ENCODE measurements around the gene BLM.
"Not testable (repeated sequence)": the region's sequence is repeated elsewhere in the genome, so short reads cannot be mapped to it uniquely, and the experiment has no call there.

BLM gene

GRCh38 chr15:90686435-90687218 is 30.5 kb upstream of the BLM start:
- no peak overlapping the region for H3K14ac ChIP-seq (ENCODE audit: low read length in 2 of 2)
- H2BK12ac ChIP-seq (ENCODE audit: low read length in 2 of 2) = no peak overlapping the region
- no peak overlapping the region for H2BK120ac ChIP-seq (ENCODE audit: low read depth, low read length)
- H4K91ac ChIP-seq (ENCODE audit: low read length) = no peak overlapping the region
- H3K4me1 ChIP-seq (ENCODE audit: control insufficient read depth, insufficient read depth, low read depth, low read length) = no peaks in the 10 kb centered on the region
- H3K23ac ChIP-seq (ENCODE audit: low read length in 2 of 2) = no peak overlapping the region
- WGBS = 81% methylated on average over 3 of the region's 3 CpGs
- no peaks in the 10 kb centered on the region for H3K36me3 ChIP-seq (ENCODE audit: control insufficient read depth in 1 of 2, insufficient read depth in 2 of 2, low read depth in 1 of 2, low read length in 2 of 2)
- H3K4me3 ChIP-seq (ENCODE audit: insufficient read depth in 1 of 2, low read depth in 1 of 2, low read length in 2 of 2) = no peak overlapping the region
- no peak overlapping the region for H3K27ac ChIP-seq (ENCODE audit: low read length, poor library complexity, severe bottlenecking)
- H3K9me3 ChIP-seq (ENCODE audit: control insufficient read depth, low read length) = no peaks in the 10 kb centered on the region
- H2AFZ ChIP-seq (ENCODE audit: low read depth, low read length) = no peak overlapping the region
- H3K27me3 ChIP-seq (ENCODE audit: control insufficient read depth in 1 of 2, insufficient read depth in 1 of 2, low read length in 2 of 2) = peaks cover 0 to 3% of the 10 kb centered on the region in 2 experiments
- H2BK5ac ChIP-seq (ENCODE audit: low read depth, low read length, poor library complexity, severe bottlenecking) = no peak overlapping the region
- no peak overlapping the region for H4K8ac ChIP-seq (ENCODE audit: low read length)
- H2AK5ac ChIP-seq (ENCODE audit: low read length, severe bottlenecking) = no peak overlapping the region
- H3K4ac ChIP-seq (ENCODE audit: low read depth in 1 of 2, low read length in 2 of 2) = no peak overlapping the region
- H2BK15ac ChIP-seq (ENCODE audit: low read depth, poor library complexity, severe bottlenecking) = no peak overlapping the region
- no peak for DNase-seq
- no peak overlapping the region for H3K18ac ChIP-seq (ENCODE audit: low read depth in 1 of 2, low read length in 2 of 2)
- H3K4me2 ChIP-seq (ENCODE audit: low read length, poor library complexity, severe bottlenecking) = no peak overlapping the region
- no peak overlapping the region for H3K9ac ChIP-seq (ENCODE audit: low read length)
- H3K79me1 ChIP-seq (replicated peaks; ENCODE audit: low read length, poor library complexity, severe bottlenecking) = no peaks in the 10 kb centered on the region

- not testable (repeated sequence) for H3K14ac ChIP-seq (ENCODE audit: low read length in 2 of 2); H2BK12ac ChIP-seq (ENCODE audit: low read length in 2 of 2); H3K27ac ChIP-seq (ENCODE audit: low read length, poor library complexity, severe bottlenecking); H3K27me3 ChIP-seq (ENCODE audit: control insufficient read depth in 1 of 2, insufficient read depth in 1 of 2, low read length in 2 of 2); H3K4me1 ChIP-seq (ENCODE audit: control insufficient read depth, insufficient read depth, low read depth, low read length); H2AFZ ChIP-seq (ENCODE audit: low read depth, low read length); H3K9me3 ChIP-seq (ENCODE audit: control insufficient read depth, low read length); H3K36me3 ChIP-seq (ENCODE audit: control insufficient read depth in 1 of 2, insufficient read depth in 2 of 2, low read depth in 1 of 2, low read length in 2 of 2); H3K18ac ChIP-seq (ENCODE audit: low read depth in 1 of 2, low read length in 2 of 2); H3K4me2 ChIP-seq (ENCODE audit: low read length, poor library complexity, severe bottlenecking); H4K8ac ChIP-seq (ENCODE audit: low read length); H3K4me3 ChIP-seq (ENCODE audit: insufficient read depth in 1 of 2, low read depth in 1 of 2, low read length in 2 of 2); H2BK5ac ChIP-seq (ENCODE audit: low read depth, low read length, poor library complexity, severe bottlenecking); H2BK15ac ChIP-seq (ENCODE audit: low read depth, poor library complexity, severe bottlenecking); H3K23ac ChIP-seq (ENCODE audit: low read length in 2 of 2); H3K4ac ChIP-seq (ENCODE audit: low read depth in 1 of 2, low read length in 2 of 2); H2AK5ac ChIP-seq (ENCODE audit: low read length, severe bottlenecking); H4K91ac ChIP-seq (ENCODE audit: low read length); H2BK120ac ChIP-seq (ENCODE audit: low read depth, low read length); H3K79me1 ChIP-seq (replicated peaks; ENCODE audit: low read length, poor library complexity, severe bottlenecking); DNase-seq; H3K9ac ChIP-seq (ENCODE audit: low read length)
- WGBS = 72% methylated on average over 4 of the region's 6 CpGs
These were observed 27.7 kb upstream of the BLM start for GRCh38 chr15:90689326-90689961.

- no peak for DNase-seq
These were observed 26.6 kb upstream of the BLM start for GRCh38 chr15:90690585-90690984.

DNA sequence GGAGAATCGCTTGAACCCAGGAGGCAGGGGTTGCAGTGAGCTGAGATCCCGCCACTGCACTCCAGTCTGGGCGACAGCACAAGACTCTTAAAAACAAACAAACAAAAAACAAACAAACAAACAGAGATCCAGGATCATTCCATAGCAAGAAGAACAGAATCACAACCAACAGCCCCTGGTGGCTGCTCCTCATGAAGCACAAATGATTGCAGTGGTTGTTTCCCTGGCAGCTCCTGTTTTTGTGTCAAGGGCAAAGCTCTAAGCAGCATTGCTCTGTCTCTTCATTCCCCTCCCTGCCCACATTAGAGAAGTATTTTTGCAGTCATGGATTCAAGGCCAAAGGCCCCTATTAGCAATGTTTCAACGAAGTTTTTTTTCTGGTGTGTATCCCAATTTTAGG is 25.8 kb upstream of the BLM start:
- Histone ChIP-seq H2BK5ac (ENCODE audit: low read depth, low read length, poor library complexity, severe bottlenecking) (no peak overlapping the region), H3K27ac (ENCODE audit: low read length, poor library complexity, severe bottlenecking) (no peak overlapping the region), H2BK15ac (ENCODE audit: low read depth, poor library complexity, severe bottlenecking) (no peak overlapping the region), H3K36me3 (ENCODE audit: control insufficient read depth in 1 of 2, insufficient read depth in 2 of 2, low read depth in 1 of 2, low read length in 2 of 2) (no peaks in the 10 kb centered on the region), H3K23ac (ENCODE audit: low read length in 2 of 2) (no peak overlapping the region), H3K9me3 (ENCODE audit: control insufficient read depth, low read length) (no peaks in the 10 kb centered on the region), H3K27me3 (ENCODE audit: control insufficient read depth in 1 of 2, insufficient read depth in 1 of 2, low read length in 2 of 2) (no peaks in the 10 kb centered on the region), H3K9ac (ENCODE audit: low read length) (no peak overlapping the region), H3K79me1 (replicated peaks; ENCODE audit: low read length, poor library complexity, severe bottlenecking) (no peaks in the 10 kb centered on the region), H3K4me2 (ENCODE audit: low read length, poor library complexity, severe bottlenecking) (no peak overlapping the region), H2BK120ac (ENCODE audit: low read depth, low read length) (no peak overlapping the region), H2AFZ (ENCODE audit: low read depth, low read length) (no peak overlapping the region), H3K4ac (ENCODE audit: low read depth in 1 of 2, low read length in 2 of 2) (no peak overlapping the region), H3K4me1 (ENCODE audit: control insufficient read depth, insufficient read depth, low read depth, low read length) (no peaks in the 10 kb centered on the region), H2BK12ac (ENCODE audit: low read length in 2 of 2) (no peak overlapping the region), H4K8ac (ENCODE audit: low read length) (no peak overlapping the region), H3K14ac (ENCODE audit: low read length in 2 of 2) (no peak overlapping the region), H3K4me3 (ENCODE audit: insufficient read depth in 1 of 2, low read depth in 1 of 2, low read length in 2 of 2) (no peak overlapping the region), H3K18ac (ENCODE audit: low read depth in 1 of 2, low read length in 2 of 2) (no peak overlapping the region), H4K91ac (ENCODE audit: low read length) (no peak overlapping the region), H2AK5ac (ENCODE audit: low read length, severe bottlenecking) (no peak overlapping the region)
- no peak for DNase-seq
- WGBS = 98% methylated on average over 4 of the region's 4 CpGs

More at GRCh38 chr15:90690585-90690984, 26.6 kb upstream of the BLM start:
- Histone ChIP-seq H3K9ac (ENCODE audit: low read length) (no peak overlapping the region), H3K9me3 (ENCODE audit: control insufficient read depth, low read length) (no peaks in the 10 kb centered on the region), H3K4me2 (ENCODE audit: low read length, poor library complexity, severe bottlenecking) (no peak overlapping the region), H3K79me1 (replicated peaks; ENCODE audit: low read length, poor library complexity, severe bottlenecking) (no peaks in the 10 kb centered on the region), H3K27me3 (ENCODE audit: control insufficient read depth in 1 of 2, insufficient read depth in 1 of 2, low read length in 2 of 2) (no peaks in the 10 kb centered on the region), H3K18ac (ENCODE audit: low read depth in 1 of 2, low read length in 2 of 2) (no peak overlapping the region), H4K8ac (ENCODE audit: low read length) (no peak overlapping the region), H2BK12ac (ENCODE audit: low read length in 2 of 2) (no peak overlapping the region), H2BK120ac (ENCODE audit: low read depth, low read length) (no peak overlapping the region), H3K4me1 (ENCODE audit: control insufficient read depth, insufficient read depth, low read depth, low read length) (no peaks in the 10 kb centered on the region), H3K4me3 (ENCODE audit: insufficient read depth in 1 of 2, low read depth in 1 of 2, low read length in 2 of 2) (no peak overlapping the region), H2BK5ac (ENCODE audit: low read depth, low read length, poor library complexity, severe bottlenecking) (no peak overlapping the region), H4K91ac (ENCODE audit: low read length) (no peak overlapping the region), H3K36me3 (ENCODE audit: control insufficient read depth in 1 of 2, insufficient read depth in 2 of 2, low read depth in 1 of 2, low read length in 2 of 2) (no peaks in the 10 kb centered on the region), H3K23ac (ENCODE audit: low read length in 2 of 2) (no peak overlapping the region), H2AK5ac (ENCODE audit: low read length, severe bottlenecking) (no peak overlapping the region), H3K14ac (ENCODE audit: low read length in 2 of 2) (no peak overlapping the region), H2BK15ac (ENCODE audit: low read depth, poor library complexity, severe bottlenecking) (no peak overlapping the region), H3K27ac (ENCODE audit: low read length, poor library complexity, severe bottlenecking) (no peak overlapping the region), H2AFZ (ENCODE audit: low read depth, low read length) (no peak overlapping the region), H3K4ac (ENCODE audit: low read depth in 1 of 2, low read length in 2 of 2) (no peak overlapping the region)
- 100% methylated on average over 2 of the region's 2 CpGs for WGBS

All from mesenchymal stem cell (in vitro differentiated cells and primary cell).